ENCODE results near the gene KCNA2.

KCNA2 gene

GRCh38 chr1:110605901-110606656 lies at the start of gene KCNA2:
Gene KCNA2 (minus strand): TSS chr1:110606358. CDS start chr1:110604782, 1,576 bp downstream.
- no peak for DNase-seq (ENCODE audit: low read depth)

DNA sequence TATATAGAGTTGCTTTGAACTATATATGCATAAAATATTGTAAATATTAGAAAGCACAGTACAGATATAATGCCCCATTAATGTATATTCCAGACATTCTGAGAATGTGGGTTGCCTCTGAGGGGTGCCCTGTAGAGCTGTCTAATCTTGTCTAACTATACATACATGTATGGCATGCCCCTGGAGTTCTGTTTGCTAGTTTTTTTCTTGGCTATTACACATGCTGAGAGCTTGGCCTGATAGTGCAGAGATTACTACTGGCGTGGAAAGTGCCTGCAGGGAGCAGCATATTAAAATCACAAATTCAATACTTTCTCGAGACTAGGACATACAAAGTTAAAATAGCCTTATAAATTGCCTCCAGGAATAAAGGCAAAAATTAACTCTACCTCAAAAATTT lies 44.5 kb upstream of the KCNA2 start:
- no peak for DNase-seq (ENCODE audit: low read depth)

DNA sequence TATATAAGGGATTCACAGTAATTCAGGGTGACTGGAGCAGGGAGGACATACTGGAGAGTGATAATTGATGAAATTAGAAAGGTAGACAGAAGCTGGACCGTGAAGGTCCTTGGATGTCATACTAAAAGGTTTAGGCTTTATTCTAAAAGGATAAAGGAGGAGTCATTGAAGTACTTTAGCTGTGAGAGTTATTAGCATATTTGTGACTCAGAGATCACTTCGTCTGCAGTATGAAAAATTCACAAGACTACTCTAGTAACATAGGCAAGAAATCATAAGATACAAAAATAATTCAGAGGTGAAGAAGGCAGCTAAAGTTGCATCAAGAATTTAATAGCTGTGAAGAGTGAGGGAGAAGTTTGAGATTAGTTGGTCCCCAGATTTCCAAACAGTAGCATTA lies 42.3 kb upstream of the KCNA2 start:
- no peak for DNase-seq (ENCODE audit: low read depth)

DNA sequence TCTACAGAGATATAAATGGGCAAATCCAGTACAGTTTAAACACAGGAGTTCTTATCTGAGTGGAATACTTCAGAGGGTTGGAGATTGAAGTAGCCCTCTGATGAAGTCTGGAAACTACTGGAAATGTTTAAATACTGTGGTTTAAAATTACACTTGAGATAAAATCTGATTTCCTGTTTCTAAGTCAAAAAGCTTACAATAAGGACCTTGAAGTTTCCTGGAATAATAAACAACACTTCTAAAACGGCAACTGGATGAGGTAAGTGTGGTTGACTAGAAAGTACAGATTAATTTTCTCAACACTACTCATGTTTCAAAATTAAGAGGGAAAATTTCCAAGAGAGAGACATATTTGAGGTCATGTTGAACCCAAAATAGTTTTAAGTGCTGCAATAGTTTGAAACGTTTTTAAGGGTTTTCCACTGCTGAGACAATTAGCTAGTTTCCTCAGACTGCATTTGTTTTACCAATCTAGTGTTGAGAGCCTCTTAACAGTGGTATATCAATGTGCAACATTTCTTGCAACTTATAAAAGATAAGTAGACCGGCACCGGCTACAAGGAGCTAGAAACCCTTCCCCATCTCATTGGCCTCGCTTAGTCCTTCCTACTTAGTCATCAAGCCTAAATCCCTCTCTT lies 41.2 kb upstream of the KCNA2 start:
- DNase-seq (ENCODE audit: low read depth), result no peak

DNA sequence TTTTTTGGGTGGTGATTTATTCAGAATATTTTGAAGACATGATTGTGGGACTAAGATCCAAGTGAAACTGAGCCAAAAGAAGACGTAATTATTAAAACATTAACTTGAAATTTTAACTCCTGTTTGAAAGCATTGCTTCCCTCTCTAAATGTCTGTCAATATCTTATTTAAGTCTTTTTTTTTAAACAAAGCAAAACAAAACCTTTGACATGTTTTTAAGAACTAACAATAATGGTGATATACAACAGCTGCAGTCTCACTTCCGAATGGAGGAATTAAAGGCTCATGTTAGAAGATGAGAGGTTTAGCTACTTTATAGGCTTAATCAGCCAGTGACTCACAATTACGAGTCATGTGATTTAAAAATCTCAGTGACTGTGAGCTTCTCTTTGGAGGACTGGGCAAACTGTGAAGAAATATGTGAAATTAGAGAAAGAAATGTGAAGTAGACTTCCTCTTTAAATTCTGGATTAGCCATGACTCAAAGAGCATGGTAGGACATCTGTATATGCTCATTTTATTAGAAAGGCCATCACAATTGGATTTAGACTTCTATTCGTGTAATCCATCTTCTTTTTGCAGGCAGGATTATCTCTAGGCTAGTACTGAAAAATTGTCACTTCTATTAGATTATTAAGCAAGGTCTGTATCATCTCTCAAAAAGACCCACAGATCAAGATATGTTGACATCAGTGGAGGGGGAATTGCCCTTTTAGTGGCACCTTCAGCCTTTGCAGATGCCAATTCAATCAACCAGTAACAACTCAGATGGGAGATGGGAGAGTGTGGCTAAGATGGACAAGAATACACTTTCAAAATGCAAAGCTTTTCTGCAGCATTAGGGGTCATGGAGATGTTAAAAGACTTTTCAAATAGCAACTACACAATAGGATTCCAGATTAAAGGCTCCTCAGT lies 39.9 kb upstream of the KCNA2 start:
- DNase-seq (ENCODE audit: low read depth), result no peak

DNA sequence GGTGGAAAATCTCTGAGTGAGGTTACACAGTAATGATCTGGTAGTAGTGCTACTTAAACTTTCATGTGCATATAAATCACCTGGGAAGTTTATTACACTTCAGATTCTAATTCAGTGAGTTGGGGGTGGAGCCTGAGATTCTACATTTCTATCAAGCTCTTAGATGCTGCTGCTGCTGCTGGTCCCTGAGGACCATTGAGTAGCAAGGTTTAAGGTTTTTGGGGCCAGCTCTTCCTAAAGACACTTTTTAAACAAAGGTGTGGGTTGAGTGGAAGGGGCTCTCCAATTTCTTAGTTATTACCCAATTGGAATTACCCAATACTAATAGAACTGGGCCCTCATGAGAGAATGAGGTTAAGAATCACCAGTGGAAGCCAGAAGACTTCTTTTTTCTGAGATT lies 39.1 kb upstream of the KCNA2 start:
- DNase-seq (ENCODE audit: low read depth), result no peak

DNA sequence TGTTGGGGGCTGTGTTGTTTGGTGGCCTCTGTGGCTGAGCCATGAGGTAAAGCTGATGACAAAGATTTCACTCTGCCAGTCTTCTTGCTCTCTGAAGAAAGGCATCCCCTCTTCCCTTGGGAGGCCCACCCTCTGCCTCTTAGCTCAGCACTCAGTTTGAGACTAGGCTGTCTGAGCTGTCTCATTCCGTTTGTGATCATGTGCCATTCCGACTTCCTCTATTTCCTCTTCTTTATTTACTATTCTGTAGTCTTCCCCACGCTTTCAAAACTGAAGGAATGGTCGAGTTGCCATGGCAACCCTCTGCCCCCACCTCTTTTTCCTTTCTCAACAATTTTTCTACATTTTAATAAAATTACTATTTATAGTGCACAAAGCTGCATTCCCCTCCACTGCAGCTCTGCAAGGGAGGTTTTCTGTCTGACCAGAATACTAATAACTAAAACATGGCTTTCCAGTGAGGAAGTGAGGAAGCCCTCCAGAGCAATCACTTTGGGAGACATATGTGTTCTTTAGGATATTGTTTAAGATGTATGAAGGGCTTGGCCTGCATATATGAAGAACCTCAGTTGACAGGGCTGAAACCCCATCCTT lies 37.8 kb upstream of the KCNA2 start:
- no peak for DNase-seq (ENCODE audit: low read depth)

DNA sequence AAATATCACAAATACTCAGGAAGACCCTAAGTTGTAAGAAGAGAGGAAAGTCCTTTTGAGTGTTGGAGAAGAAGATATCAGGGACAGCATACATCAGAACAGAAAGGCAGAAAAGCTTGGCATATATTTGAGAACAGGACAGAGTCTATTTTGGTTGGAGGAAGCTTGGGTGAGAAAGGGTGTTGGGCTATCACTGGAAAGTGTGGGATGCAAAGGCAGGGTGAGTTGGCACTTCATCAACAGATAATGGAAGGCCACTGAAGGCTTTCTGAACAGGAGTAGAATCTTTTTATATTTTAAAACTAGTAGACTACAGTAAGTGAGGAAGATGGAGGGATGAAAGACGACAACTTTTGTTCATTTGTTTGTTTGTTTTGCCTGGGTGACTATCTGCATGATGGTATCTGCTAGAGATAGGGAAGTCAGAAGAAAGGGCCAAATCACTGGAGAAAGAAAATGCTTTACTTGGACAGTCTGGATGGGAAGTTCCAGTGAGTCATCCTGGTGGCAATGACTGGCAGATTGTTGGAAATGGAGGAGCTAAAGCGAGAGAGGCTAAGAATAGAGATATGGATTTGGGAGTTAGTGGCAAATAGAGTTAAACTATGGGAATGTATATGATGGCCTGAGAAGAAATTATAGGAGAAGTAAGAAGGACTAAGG lies 33.7 kb upstream of the KCNA2 start:
- no peak for DNase-seq (ENCODE audit: low read depth)

DNA sequence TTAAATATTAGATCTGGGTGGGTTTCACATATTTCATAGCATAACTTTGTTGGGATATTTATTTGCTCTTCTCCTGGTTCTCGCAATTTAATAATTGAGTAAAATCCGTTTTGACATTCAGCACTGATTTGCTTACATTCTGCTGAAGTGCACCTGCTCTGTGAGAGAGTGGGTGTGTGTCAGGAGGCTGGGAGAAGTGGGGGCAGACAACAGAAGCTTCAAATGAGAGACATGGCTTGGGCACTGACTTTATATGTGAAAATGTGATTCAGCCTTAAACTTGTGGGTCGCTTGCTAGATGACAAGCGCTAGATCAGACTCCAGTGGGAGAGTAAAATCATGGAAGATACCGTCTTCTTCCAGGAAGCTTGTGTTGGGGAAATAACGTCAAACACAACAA lies 32.4 kb upstream of the KCNA2 start:
- DNase-seq (ENCODE audit: low read depth), result no peak

DNA sequence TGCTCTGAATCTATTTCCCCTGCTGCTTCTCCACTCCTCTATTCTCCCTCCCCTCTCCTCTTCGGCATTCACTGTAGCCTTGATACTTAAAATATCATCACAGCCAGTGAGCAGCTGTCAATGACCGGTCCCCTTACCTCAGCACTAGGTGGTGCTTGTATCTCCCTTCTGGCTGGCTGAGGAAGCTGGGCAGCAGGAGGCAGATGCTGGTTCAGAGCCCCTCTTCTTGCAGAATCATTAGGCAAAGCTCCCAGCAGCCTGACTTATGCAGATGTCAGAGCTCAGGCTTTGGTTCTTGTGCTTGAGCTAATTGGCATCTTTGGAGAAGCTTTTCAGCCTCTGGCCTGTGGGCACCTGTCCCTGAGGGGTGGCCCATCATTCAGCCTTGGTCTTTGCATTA lies 31.9 kb upstream of the KCNA2 start:
- no peak for DNase-seq (ENCODE audit: low read depth)

- no peak for DNase-seq (ENCODE audit: low read depth)
Observed at GRCh38 chr1:110637475-110637874, 31.3 kb upstream of the KCNA2 start.

- no peak for DNase-seq (ENCODE audit: low read depth)
Observed at GRCh38 chr1:110636149-110636935, 30.2 kb upstream of the KCNA2 start.

DNA sequence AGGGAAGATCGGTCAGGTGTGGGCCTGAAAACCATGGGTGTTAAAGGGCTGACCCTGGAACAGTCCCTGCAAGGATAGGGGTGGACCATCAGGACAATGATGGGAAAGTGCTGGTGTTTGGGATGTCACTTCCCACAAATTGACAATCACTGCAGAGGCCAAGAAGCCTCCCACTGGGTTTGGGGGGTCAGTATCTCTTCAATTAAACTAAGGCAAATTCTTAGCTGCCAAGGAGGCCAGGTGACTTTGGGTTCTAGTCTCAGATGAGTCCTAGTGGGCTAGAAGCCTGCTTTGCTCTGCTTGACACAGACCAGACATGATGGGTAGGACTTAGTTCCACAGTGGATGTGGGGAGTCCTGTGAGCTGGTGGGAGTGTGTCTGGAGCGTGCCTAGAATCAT lies 29.3 kb upstream of the KCNA2 start:
- DNase-seq (ENCODE audit: low read depth), result no peak

- peak; percentile 34 for DNase-seq (ENCODE audit: low read depth)
Observed at GRCh38 chr1:110634455-110635311, 28.5 kb upstream of the KCNA2 start.

DNA sequence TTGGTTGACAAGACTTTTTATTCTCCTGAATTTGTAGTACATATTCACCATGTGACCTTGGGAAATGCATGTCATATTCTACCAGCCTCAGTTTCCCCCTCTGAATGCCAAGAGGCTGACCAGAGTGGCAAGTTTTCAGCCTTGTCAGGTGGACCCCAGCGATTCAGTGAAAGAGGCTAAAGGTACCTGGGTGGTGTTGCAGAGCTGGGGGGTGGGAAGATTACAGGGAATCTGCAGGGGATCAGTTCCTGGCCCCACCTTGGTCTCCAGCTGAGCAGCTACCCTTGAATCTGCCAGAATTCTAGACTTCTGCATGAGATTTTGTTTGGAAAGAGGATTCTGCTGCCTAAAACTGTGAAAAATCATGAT lies 27.9 kb upstream of the KCNA2 start:
- DNase-seq (ENCODE audit: low read depth), result no peak

DNA sequence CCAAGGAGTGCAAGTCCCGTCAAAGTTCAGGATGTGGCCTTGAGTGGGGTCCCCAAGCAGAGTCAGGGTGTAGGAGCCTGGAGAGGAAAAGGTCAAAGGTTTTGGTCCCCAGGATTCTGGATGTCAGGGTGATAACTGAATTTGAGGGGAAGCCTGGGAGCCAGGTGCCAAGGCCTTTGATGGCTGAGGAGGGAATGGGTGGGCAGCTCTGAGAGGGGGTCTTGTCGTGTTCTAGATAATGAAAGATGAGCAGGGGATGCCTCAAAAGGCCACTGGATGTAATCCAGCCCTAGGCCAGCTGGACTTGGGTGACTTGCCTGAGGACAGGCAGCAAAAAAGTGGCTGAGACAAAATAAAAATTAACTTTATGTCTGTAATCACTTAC lies 27.5 kb upstream of the KCNA2 start:
- no peak for DNase-seq (ENCODE audit: low read depth)

- no peak for DNase-seq (ENCODE audit: low read depth)
Observed at GRCh38 chr1:110631836-110632620, 25.9 kb upstream of the KCNA2 start.

DNA sequence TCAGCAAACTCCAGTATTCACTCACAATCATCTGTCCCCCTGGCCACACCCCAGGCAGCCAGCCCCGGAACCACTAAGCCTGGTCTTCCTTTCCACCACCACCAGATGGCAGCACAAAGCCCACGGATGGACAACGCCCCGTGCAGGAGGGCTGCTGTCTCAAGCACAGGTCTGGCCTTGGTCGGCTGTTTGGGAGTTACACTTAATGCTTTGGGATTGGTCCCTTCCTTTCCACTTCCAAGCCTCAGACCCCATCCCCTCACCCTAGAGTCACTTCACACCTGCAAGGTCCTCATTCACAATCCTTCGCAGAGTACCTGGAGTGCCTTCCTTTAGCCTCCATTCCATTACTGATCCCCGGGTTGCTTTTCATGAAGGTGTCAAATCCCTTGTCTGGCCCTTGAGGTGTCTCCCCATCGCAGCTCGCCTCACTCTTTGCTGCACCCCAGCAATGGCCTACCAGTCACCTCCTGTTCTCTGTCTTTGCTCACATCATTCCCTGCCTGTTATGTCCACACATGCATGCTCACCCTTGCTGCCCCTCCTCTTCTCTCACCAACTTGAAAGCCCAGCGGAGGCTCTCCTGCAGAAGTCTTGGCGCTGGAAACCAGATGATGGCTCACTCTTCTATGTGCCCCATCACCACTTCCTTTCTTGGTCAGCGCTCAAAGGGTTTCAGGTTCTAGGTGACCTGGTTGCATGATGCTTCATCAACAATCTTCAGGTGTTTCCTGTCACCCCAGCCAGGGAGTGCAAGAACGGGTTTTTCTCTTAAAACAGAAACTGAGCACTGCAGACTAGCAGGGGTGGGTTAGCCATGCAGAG lies 24.9 kb upstream of the KCNA2 start:
- DNase-seq (ENCODE audit: low read depth), result peak; percentile 66

Data from stimulated activated CD8-positive, alpha-beta memory T cell treated with anti-CD3 and anti-CD28 coated beads, Interleukin-12 subunit alpha, Interleukin-12 subunit beta, amount 100 ng/mL, for 4 hours (primary cell).